ENCODE results near the gene SECISBP2L. TPM values are rescaled to one million over a fixed set of nuclear protein-coding genes. Genes with fewer than 3 reads are reported as not detected.

SECISBP2L gene, protein sequence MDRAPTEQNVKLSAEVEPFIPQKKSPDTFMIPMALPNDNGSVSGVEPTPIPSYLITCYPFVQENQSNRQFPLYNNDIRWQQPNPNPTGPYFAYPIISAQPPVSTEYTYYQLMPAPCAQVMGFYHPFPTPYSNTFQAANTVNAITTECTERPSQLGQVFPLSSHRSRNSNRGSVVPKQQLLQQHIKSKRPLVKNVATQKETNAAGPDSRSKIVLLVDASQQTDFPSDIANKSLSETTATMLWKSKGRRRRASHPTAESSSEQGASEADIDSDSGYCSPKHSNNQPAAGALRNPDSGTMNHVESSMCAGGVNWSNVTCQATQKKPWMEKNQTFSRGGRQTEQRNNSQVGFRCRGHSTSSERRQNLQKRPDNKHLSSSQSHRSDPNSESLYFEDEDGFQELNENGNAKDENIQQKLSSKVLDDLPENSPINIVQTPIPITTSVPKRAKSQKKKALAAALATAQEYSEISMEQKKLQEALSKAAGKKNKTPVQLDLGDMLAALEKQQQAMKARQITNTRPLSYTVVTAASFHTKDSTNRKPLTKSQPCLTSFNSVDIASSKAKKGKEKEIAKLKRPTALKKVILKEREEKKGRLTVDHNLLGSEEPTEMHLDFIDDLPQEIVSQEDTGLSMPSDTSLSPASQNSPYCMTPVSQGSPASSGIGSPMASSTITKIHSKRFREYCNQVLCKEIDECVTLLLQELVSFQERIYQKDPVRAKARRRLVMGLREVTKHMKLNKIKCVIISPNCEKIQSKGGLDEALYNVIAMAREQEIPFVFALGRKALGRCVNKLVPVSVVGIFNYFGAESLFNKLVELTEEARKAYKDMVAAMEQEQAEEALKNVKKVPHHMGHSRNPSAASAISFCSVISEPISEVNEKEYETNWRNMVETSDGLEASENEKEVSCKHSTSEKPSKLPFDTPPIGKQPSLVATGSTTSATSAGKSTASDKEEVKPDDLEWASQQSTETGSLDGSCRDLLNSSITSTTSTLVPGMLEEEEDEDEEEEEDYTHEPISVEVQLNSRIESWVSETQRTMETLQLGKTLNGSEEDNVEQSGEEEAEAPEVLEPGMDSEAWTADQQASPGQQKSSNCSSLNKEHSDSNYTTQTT
- 12.7 and 16.6 TPM in 2 replicates for total RNA-seq (2014; rRNA removed; shearing (Covaris generic))

DNA sequence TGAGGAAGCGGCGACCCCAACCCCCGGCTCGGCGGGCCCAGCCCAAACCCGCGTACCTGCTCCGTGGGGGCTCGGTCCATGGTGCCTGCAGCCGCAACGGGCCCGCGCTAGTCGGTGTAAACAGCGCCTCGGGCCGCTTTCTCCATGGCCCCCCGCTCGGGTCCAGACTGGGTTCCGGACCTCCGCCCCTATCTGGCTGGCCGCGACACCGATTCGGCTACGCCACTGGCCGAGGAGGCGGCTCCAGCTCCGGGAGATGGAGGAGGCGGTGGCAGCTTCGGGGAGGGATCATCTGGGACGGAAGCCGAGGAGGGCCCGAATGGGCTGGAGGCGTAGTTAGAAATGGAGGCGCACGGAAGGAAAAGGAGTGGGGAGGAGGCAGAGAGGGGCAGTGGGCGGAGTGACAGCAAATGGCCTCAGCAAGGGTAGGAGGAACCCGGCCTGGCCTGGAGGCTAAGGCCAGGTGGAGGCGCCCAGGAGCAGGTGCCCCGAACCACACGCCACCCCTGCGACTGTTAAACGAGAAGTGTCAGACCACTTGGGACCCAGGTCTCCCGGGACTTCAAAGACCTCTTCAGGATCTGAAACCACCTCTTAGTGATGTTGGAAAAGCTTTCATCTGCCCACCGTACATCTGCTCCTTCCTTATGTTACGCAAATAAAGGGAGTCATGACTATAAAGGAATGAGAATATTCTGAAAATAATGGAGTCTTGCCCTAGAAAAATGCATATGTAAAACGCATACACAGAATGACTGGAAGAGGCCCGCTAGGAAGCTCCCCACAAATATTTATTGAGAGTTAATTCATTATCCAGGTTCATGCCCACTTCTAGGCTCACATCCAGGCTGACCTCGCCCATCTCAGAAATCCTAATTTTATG lies at the start of gene SECISBP2L:
Gene SECISBP2L, minus strand, starts transcription at position 227 of the 883 bp plus-strand sequence. Its CDS starts 147 bp downstream, at position 80.

DNA sequence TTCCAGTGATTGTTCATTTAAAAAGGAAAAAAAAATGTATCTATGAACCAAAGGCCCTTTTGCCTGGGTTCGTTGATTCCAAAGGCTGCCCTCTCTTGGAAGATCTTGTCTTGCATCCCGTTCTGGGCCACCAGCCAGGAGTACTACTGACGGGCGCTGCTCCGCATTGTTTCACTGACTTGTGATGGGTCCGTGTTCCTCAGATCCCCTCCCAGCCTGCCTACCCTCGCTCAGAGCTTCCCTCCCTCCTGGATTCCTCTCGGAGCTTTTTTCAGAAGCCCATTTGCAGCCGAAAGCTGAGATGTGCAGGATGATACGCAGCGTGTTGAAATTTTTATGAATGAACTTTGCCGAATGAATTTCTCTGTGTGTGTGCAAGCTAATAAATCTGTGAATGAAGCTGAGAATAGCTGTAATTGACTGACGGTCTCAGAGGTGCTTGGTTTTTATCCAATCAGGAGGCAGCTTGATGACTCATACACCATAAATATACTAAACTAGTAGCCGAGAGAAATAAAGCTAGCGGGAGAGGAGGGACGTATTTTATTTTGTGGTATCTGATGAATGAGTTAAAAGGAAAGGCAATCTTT lies 82.6 kb downstream of the SECISBP2L start, which contains the start of gene SHC4:
Gene SHC4, minus strand, starts transcription at position 396 of the 590 bp plus-strand sequence. CDS start 904 bp downstream, outside the sequence.

Small RNAs within 50 kb of the gene (small RNA-seq; reads per million reads assigned to genes)
- gene RF00019, result not detected

Other genes starting within 250 kb of the SECISBP2L start
- 17.4 and 23.8 TPM in 2 replicates for gene CEP152, start 235.4 kb downstream of the SECISBP2L start, total RNA-seq (2014; rRNA removed; shearing (Covaris generic))
- 179 and 252 TPM in 2 replicates for gene EID1, start 168.3 kb downstream of the SECISBP2L start, total RNA-seq (2014; rRNA removed; shearing (Covaris generic))
- gene SHC4, start 82.5 kb downstream of the SECISBP2L start, total RNA-seq (2014; rRNA removed; shearing (Covaris generic)), result 10.2 and 12.2 TPM in 2 replicates
- 58.1 and 84.6 TPM in 2 replicates for gene COPS2, start 109.2 kb upstream of the SECISBP2L start, total RNA-seq (2014; rRNA removed; shearing (Covaris generic))
- gene GALK2, start 123.8 kb upstream of the SECISBP2L start, total RNA-seq (2014; rRNA removed; shearing (Covaris generic)), result 50.1 and 52.8 TPM in 2 replicates

All from A375 (cell line).